ENCODE data around the gene SMIM10L2A.

- TF ChIP-seq POLR2AphosphoS5 (IDR thresholded peaks at IDR 0.05; ENCODE audit: low read depth) = no peak
- TF ChIP-seq CTCF (IDR thresholded peaks at IDR 0.05; ENCODE audit: insufficient read depth, low read length) = no peak
- no peak for TF ChIP-seq REST (IDR thresholded peaks at IDR 0.05; ENCODE audit: insufficient replicate concordance, low read depth)
- no peak for TF ChIP-seq SPI1 (IDR thresholded peaks at IDR 0.05; ENCODE audit: borderline replicate concordance, low read depth)
Measured at GRCh38 chrX:135388841-135389240, 32.9 kb upstream of the SMIM10L2A start.
